ENCODE data around the gene KIF26B.
A peak's percentile ranks its signal among the peaks of the same experiment; 100 is the strongest.

KIF26B gene

DNA sequence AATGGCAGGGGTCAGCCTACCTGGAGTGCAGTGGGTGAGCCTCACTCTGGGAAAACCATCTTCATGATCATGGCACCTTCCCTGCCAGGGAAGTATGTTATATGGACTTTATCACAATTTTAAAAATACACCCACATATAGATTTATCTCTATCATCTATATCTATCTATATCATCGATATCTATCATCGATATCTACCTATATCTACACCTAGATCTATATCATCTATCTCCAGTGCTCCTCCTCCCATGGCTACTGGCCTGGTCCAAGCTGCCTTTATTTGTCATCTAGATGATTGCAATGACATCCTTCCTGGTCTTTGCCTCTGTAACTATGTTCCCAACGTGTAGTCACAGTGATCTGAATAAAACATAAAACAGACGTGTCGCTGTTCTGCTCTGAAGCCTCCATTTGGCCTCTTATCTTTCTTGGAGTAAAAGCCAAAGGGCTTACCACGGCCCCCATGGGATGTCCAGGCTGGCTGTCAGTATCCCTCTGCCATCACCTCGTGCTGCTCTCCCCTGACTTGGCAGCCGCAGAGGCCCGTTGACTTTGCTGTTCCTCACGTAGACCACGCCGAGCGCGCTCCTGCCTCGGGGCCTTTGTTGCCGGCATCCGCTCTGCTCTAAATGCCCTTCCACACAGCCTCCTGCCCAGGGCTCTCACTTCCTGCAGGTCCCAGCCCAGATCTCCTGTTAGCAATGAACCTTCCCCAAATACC lies 20.6 kb upstream of the KIF26B start:
- DNase-seq, result no peak

DNA sequence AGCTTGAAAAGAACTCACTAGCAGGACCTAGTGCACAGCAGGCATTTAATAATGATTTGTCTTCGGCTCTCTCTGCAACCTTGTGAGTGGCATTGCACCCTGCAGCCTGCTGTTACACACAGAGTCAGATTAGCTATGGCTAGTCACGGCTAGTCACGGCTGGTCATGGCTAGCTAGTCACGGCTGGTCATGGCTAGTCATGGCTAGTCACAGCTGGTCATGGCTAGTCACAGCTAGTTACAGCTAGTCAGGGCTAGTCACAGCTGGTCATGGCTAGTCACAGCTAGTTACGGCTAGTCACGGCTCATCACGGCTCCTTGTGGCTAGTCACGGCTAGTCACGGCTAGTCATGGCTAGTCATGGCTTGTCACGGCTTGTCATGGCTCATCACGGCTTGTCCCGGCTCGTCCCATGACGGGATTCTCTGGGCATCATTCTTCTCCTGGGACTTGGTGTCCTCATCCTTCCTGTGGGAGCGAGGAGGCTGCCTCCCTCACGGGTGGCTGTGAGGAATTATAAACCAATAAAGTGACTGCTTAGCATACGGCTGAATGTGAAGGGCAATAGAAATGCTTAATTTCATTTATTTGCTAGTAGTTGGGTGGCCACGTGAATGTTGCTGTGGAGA lies 12.5 kb upstream of the KIF26B start:
- DNase-seq, result no peak

- no peak for DNase-seq
Observed at GRCh38 chr1:245142976-245143375, 11.8 kb upstream of the KIF26B start.

DNA sequence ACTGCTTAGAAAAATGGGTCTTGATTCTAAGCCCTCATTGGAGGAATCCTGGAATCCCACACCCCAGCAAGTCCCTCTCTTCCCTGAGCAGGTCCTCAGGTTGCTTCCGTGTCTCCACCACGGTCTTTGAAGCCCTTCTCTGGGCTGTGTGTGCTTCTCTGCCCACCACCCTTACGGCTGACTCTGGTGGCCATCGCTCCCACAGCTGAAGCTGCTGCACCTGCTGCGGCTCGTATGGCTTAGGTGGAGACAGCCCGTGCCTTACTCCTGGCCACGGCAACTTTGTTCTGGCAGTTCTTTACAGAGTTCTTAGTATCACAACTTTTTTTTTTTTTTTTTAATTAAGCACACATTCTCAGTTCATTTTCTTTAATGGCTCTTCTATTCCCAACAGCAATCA lies 10.9 kb upstream of the KIF26B start:
- DNase-seq, result no peak

- DNase-seq, result no peak
Observed at GRCh38 chr1:245148069-245148468, 6.7 kb upstream of the KIF26B start.

GRCh38 chr1:245148861-245149260 lies 5.9 kb upstream of the KIF26B start:
- no peak for DNase-seq

GRCh38 chr1:245153081-245153551 lies 1.7 kb upstream of the KIF26B start:
- peak; percentile 77 for DNase-seq

DNA sequence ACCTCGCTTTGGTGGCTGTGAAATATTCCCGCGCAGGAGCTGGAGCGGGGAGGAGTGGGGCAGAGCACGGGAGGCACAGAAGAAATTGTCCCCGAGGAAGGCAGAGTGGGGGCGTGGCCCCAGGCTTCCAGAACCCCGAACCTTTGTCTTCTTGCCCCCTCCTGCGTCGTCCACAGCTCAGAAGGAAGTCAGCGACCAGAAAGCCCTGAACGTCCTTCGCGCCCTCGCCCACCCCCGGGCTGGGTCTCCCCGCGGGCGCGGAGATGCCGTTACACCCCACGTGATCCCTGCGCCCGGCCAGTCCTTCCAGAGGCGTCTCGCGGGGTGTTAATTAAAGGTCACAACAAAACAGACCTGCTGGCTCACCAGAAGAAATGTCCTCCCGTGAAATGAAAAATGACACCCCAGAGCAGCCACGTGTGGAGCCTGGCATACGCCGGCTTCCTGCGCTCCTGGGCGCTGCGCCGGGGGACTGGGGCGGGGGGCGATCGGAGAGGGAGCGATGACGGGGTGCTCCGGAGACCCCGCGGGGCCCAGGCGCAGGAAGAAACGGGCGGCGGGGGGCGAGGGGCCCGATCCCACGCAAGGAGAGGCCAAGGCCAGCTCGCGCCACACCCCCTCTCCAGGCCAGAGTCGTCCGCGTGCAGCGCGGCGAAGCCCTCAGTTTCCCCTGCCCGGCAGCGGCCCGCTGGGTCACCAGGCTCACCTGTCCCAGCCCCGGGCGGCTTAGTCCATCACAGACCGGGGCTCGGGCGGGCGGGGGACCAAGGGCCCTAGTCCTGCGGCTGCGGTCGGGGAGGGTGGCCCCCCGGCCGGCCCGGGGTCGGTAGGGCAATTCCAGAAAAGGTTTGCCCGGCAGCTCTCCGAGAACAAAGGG lies 995 bp upstream of the KIF26B start:
- peak; percentile 46 for DNase-seq

DNA sequence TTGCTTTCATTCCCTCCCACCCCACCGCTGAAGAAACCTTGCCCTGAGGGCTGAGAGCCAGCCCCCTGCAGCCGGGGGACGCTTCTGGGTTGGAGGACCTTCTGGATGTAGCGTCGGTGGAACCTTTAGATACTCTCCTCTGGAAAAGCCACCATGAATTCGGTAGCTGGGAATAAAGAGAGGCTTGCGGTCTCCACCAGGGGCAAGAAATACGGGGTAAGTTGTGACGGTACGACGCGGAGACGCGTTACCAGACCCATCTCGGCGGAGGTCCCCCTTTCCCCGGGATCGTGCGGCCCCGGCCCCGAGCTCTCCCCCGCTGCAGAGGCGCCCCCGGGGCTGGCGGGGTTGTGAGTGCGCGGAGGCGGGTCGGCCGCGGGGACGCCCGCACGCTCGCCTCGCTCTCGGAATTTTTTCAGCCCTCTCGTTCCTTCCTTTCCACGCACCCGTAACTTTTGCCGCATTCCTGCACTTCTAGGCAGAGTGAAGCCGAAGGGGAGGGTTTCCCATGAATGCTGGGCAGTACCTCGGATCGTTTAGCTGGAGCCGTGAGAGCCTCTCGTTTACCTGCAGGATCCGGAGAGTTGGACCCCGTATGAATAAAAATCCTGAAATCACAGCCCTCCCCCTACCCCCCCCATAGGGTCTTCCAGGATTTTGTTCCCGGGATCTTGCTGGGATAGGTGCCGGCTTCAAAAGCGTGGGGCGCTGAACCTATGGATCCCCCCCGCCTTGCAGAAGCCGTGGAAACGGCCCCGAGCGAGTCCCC lies 671 bp downstream of the KIF26B start:
- DNase-seq, result peak; percentile 60

DNA sequence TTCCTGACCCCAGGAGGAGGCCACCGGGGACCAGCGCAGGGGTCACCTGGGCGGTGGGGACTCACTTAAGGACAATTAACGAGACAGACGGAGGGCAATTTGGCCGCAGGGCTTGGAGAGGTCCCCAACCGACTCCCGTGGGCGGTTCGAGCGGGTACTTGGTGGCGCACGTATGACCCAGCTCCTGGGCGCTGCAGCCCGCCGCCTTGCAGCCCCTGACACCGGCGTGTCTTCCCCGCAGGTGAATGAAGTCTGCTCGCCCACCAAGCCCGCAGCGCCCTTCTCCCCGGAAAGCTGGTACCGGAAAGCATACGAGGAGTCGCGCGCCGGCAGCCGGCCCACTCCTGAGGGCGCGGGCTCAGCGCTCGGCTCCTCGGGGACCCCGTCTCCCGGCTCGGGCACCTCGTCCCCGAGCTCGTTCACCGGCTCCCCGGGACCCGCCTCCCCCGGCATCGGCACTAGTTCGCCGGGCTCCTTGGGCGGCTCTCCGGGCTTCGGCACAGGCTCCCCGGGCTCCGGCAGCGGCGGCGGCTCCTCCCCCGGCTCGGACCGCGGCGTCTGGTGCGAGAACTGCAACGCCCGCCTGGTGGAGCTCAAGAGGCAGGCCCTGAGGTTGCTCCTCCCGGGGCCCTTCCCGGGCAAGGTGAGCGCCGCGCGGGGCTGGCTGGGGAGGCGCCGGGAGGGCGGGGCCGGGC lies 1.4 kb downstream of the KIF26B start:
- peak; percentile 93 for DNase-seq

- DNase-seq, result peak; percentile 76
Observed at GRCh38 chr1:245156736-245157505, 2.1 kb downstream of the KIF26B start.

GRCh38 chr1:245158913-245159312 lies 4.1 kb downstream of the KIF26B start:
- DNase-seq, result no peak

GRCh38 chr1:245160288-245160687 lies 5.5 kb downstream of the KIF26B start:
- DNase-seq, result no peak

GRCh38 chr1:245160741-245161400 lies 6.1 kb downstream of the KIF26B start:
- no peak for DNase-seq

GRCh38 chr1:245161866-245162265 lies 7.1 kb downstream of the KIF26B start:
- DNase-seq, result no peak

DNA sequence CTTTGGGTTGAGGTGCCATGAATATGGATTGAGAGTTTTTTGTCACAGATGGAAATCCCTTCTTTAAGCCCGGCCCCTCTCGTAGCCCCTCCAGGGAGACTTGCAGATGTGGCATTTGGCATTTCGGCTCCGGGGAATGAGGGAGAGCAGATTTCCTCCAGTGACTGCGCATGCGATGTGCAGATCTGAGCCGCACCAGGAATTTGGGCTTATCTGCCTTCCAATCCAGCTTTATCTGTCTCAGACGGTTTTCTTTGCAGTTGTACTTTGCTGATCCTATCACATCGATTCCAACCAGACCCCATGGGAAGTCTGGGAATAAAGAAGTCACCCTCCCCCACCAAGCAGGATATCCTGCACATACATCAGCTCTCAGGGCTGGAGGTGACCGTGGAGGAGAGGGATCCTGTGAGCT lies 11.7 kb downstream of the KIF26B start:
- no peak for DNase-seq

- no peak for DNase-seq
Observed at GRCh38 chr1:245168086-245168485, 13.3 kb downstream of the KIF26B start.

DNA sequence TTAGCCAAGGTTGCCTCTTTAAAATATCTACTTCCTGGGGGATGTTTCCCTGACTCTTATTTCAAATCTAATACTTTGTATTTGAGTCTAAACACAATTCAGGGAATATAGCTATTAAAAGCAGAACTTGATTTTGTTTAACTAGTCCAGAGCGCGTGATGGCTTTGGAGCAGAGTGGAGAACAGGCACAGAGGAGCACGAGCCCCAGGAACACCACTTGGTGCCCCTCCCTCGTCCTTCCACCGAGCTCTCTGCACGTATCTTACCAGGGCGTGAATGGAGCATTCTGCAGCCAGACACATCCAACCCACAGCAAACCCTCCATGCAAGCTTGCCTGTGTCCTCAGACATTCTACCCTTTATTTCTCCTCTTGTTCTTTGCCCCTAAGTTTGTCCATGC lies 14.1 kb downstream of the KIF26B start:
- DNase-seq, result no peak

DNA sequence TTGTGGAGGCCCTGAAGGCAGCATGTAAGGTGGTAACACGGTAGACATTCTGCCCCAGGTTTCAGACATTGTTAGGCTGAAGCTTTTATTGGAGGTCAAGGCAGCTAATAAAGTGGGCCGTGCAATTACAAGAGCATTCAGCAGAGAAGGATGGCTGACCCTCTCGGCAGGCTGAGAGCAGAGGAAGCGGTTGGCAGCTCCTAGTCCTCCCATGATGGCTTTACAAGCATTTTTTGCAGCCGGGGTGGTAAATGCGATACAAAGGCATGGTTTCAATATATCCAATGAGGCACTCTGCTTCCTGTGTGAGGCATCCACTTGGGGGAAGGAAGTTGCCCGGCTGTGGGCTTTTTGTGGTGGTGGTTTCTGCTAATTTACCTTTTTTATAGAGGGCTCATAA lies 14.6 kb downstream of the KIF26B start:
- DNase-seq, result no peak

DNA sequence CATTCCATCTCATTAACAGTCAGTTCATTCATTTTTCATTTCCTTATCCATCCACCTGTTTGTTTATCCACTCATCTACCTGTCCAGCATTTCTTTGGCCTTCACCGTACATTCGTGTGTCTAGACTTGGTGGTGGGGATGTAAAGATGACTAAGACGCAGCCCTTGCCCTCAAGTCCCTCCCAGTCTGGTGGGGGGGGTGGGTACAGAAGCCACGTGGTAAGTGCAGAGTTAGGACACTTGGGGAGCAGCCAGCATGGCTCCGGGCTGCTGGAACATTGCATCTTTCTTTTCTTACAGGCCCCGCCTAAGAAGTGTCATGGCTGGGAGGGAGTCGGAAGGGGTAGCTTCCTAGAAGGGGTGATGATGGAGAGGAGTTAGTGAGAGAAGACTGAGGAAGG lies 17.2 kb downstream of the KIF26B start:
- no peak for DNase-seq

DNA sequence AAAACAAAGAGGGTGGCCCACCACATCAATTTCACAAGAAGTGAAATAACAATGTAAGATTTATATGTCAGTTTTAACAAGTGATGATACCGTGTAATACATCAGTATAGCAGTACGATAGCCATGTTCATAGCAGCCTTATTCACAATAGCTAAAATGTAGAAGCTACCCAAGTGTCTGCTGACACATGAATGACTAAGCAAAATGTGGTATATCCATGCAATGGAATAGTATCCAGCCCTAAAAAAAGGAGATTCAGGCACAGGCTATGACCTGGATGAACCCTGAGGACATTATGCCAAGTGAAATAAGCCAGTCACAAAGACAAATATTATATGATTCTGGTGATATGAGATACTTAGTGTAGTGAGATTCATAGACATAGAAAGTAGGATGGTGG lies 18.0 kb downstream of the KIF26B start:
- DNase-seq, result no peak

All from NCI-H345 (cell line).